HCT116 (cell line): ENCODE data around the gene LY86.
A peak's percentile ranks its signal among the peaks of the same experiment; 100 is the strongest.

Experiments
- ELF1 ChIP-seq: IDR thresholded peaks from 2 replicates; pipeline ENCODE4 v1.6.1; 2012; ENCODE audit warnings: low read depth, borderline replicate concordance
- EZH2 ChIP-seq: fragments of 200-600 bp; sonication (generic); IDR thresholded peaks from 2 replicates; pipeline ENCODE4 v1.6.1; 2017; ENCODE audit warnings: antibody characterized with exemption, mixed run types
- FOSL1 ChIP-seq: IDR thresholded peaks from 2 replicates; pipeline ENCODE4 v1.6.1; 2012; ENCODE audit warnings: low read depth
- RAD21 ChIP-seq: IDR thresholded peaks from 2 replicates; pipeline ENCODE4 v1.6.1; 2012; ENCODE audit warnings: low read depth, mild to moderate bottlenecking
- TCF7L2 ChIP-seq: IDR thresholded peaks from 2 replicates; pipeline ENCODE4 v1.7.0; 2011; ENCODE audit warnings: borderline replicate concordance, inconsistent platforms; ENCODE audit not compliant: insufficient read depth, insufficient read length; ENCODE audit errors: extremely low read depth
- YY1 ChIP-seq: IDR thresholded peaks from 2 replicates; pipeline ENCODE4 v1.6.1; 2011; ENCODE audit warnings: low read length, low read depth, moderate library complexity, mild to moderate bottlenecking; ENCODE audit not compliant: insufficient replicate concordance; ENCODE audit errors: extremely low read depth
- ZFX ChIP-seq: fragments of 450-650 bp; IDR thresholded peaks from 2 replicates; pipeline ENCODE4 v1.6.1; 2017
- TF ChIP-seq, protein P1 (sequence below), 3 experiments: fragments of 200-600 bp in 1 of 3; sonication (generic) in 1 of 3; IDR thresholded peaks in 2 of 3; conservative IDR thresholded peaks in 1 of 3; 2 replicates each; pipeline ENCODE4 v1.5.1; 2012 to 2017; ENCODE audit warnings: low read depth in 2 of 3, low read length in 2 of 3, antibody characterized with exemption in 1 of 3, borderline replicate concordance in 1 of 3, control low read depth in 1 of 3, mild to moderate bottlenecking in 1 of 3, mixed read lengths in 1 of 3, mixed run types in 1 of 3, moderate library complexity in 1 of 3; ENCODE audit not compliant: insufficient read depth in 1 of 3

DNA sequence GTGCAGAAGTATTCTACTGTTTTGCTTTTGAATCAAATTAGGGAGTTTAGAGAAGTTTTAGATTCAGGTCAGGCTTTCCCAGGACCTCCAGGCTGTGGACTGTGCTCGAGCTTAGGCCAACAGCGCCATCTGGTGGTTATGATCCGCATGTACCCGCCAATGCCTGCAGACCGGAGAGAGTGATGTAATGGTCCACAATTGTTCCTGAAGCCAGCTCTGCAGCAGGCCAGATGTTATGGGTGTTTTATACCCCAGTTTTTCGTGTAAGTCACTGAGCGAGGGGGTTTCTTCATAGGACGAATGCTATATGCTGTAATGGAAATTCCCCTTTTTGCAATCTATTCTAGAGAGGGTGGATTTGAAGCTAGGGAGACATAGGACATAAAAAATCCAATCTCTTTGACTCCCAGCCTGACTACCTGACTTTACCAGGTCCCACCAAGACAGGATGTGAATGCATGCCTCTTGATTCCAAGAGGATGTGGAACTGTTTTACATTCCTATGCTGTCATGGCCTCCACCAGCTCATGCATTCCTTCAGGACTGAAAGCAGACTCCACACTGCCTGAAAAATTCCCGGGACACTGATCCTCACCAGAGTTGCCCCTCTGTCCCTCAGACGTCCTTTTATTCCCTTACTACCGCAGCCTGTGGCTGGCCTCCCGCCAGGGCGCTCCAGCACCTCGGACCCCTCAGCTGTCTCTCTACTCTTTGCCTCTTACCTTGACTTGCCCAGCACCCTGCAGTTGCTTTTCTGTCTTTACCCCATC, 41.2 kb upstream of the LY86 start:
- TF ChIP-seq RAD21 (peak; percentile 92), TCF7L2 (no peak), FOSL1 (no peak), YY1 (no peak), EZH2 (no peak), ZFX (no peak), ELF1 (no peak)
- TF ChIP-seq, protein P1, sequence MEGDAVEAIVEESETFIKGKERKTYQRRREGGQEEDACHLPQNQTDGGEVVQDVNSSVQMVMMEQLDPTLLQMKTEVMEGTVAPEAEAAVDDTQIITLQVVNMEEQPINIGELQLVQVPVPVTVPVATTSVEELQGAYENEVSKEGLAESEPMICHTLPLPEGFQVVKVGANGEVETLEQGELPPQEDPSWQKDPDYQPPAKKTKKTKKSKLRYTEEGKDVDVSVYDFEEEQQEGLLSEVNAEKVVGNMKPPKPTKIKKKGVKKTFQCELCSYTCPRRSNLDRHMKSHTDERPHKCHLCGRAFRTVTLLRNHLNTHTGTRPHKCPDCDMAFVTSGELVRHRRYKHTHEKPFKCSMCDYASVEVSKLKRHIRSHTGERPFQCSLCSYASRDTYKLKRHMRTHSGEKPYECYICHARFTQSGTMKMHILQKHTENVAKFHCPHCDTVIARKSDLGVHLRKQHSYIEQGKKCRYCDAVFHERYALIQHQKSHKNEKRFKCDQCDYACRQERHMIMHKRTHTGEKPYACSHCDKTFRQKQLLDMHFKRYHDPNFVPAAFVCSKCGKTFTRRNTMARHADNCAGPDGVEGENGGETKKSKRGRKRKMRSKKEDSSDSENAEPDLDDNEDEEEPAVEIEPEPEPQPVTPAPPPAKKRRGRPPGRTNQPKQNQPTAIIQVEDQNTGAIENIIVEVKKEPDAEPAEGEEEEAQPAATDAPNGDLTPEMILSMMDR (IDR thresholded peaks at IDR 0.05 in 2 of 3, conservative IDR thresholded peaks at IDR 0.05 in 1 of 3; ENCODE audit: borderline replicate concordance in 1 of 3, insufficient read depth in 1 of 3, low read depth in 2 of 3, low read length in 2 of 3) = peak; percentile 62 to 93 (median 81)
